SK-N-SH treated with all-trans-retinoic acid at 6 μM for 48 hours (cell line): ENCODE data around the gene SVOPL.

Experiments
- ESRRG ChIP-seq: fragments of 250-450 bp; sonication (Bioruptor Pico); IDR thresholded peaks from 2 replicates; pipeline ENCODE4 v1.6.1; 2021; ENCODE audit warnings: mild to moderate bottlenecking
- GLIS3 ChIP-seq: fragments of 250-450 bp; sonication (Bioruptor Pico); IDR thresholded peaks from 2 replicates; pipeline ENCODE4 v1.5.0; 2020; ENCODE audit warnings: mild to moderate bottlenecking, moderate library complexity
- RARB ChIP-seq: fragments of 250-450 bp; sonication (Bioruptor Pico); IDR thresholded peaks from 2 replicates; pipeline ENCODE4 v1.8.0; 2021; ENCODE audit warnings: mild to moderate bottlenecking, moderate library complexity
- TF ChIP-seq, protein P1 (sequence below): fragments of 250-450 bp; sonication (Bioruptor Pico); IDR thresholded peaks from 2 replicates; pipeline ENCODE4 v1.8.0; 2020; ENCODE audit warnings: mild to moderate bottlenecking, moderate library complexity, borderline replicate concordance

DNA sequence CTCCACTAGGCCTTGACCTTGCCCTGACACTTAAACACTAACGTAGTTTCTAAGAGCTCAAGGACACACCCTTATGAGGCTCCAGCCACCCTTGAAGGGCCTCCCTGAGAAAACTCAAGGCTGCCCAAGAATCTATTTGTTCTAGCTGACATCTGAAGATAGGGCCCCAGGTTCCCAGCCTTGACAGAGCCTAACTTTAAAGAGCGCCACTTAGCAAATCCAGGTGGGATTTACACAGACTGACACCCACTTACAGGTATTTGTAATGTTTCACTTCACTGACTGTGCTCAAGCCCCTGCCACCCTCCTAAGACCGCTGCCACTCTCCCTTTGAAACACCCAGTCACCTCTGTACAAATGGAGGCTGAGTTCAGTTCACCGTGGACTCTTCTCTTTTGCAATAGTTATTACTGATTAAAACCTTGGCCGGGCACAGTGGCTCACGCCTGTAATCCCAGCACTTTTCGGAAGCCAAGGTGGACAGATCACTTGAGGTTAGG is 90.4 kb downstream of the SVOPL start:
- no peak for TF ChIP-seq RARB (CRISPR knock-in tag)
- TF ChIP-seq ESRRG (CRISPR knock-in tag): no peak
- TF ChIP-seq, protein P1, sequence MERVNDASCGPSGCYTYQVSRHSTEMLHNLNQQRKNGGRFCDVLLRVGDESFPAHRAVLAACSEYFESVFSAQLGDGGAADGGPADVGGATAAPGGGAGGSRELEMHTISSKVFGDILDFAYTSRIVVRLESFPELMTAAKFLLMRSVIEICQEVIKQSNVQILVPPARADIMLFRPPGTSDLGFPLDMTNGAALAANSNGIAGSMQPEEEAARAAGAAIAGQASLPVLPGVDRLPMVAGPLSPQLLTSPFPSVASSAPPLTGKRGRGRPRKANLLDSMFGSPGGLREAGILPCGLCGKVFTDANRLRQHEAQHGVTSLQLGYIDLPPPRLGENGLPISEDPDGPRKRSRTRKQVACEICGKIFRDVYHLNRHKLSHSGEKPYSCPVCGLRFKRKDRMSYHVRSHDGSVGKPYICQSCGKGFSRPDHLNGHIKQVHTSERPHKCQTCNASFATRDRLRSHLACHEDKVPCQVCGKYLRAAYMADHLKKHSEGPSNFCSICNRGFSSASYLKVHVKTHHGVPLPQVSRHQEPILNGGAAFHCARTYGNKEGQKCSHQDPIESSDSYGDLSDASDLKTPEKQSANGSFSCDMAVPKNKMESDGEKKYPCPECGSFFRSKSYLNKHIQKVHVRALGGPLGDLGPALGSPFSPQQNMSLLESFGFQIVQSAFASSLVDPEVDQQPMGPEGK (CRISPR knock-in tag): no peak
- no peak for TF ChIP-seq GLIS3
